Kidney (tissue), 14 donors: Measurements from ENCODE around the gene ARMC7. TPM values are rescaled to one million over a fixed set of nuclear protein-coding genes. Genes with fewer than 3 reads are reported as not detected.

Experiments
- DNase-seq, 5 donors: peaks; one replicate each; pipeline ENCODE4 v3.0.0-alpha.2; 2013 to 2020
- FAIRE-seq: peaks from 2 replicates; lab custom pipeline; 2012; peaks lifted over from hg19 to GRCh38; lab: Jason Lieb, UNC
- H3K27ac ChIP-seq, 2 donors: one replicate each; pipeline ENCODE4 v1.7.0; 2013; ENCODE audit warnings: low read depth in 2 of 2, low read length in 2 of 2, inconsistent platforms in 1 of 2
- H3K27me3 ChIP-seq: one replicate; pipeline ENCODE4 v1.7.1; 2013; ENCODE audit warnings: low read length, inconsistent platforms; ENCODE audit not compliant: control insufficient read depth, insufficient read depth
- H3K36me3 ChIP-seq, 3 donors: one replicate each; pipeline versions ENCODE4 v1.7.0 to v1.7.1; 2013; ENCODE audit warnings: low read length in 3 of 3, control low read depth in 1 of 3, inconsistent platforms in 1 of 3; ENCODE audit not compliant: insufficient read depth in 3 of 3, control insufficient read depth in 2 of 3
- H3K4me1 ChIP-seq, 3 donors: one replicate each; pipeline versions ENCODE4 v1.7.0 to v1.7.1; 2013; ENCODE audit warnings: low read length in 3 of 3, inconsistent platforms in 1 of 3, low read depth in 1 of 3; ENCODE audit not compliant: control insufficient read depth in 2 of 3, insufficient read depth in 2 of 3
- H3K4me3 ChIP-seq, 3 donors: one replicate each; pipeline versions ENCODE4 v1.7.0 to v1.8.1; 2013; ENCODE audit warnings: low read length in 3 of 3, control low read depth in 1 of 3, inconsistent platforms in 1 of 3
- H3K9ac ChIP-seq, 3 donors: one replicate each; pipeline versions ENCODE4 v1.7.0 to v1.7.1; 2013; ENCODE audit warnings: low read length in 3 of 3, control low read depth in 1 of 3, inconsistent platforms in 1 of 3
- H3K9me3 ChIP-seq, 3 donors: one replicate each; pipeline versions ENCODE4 v1.7.0 to v1.7.1; 2013; ENCODE audit warnings: low read length in 3 of 3, control low read depth in 1 of 3, inconsistent platforms in 1 of 3; ENCODE audit not compliant: control insufficient read depth in 2 of 3, insufficient read depth in 1 of 3
- intact Hi-C: fragments of 100-400 bp; cut with DNase I; formaldehyde crosslinking; loops from one replicate; pipeline ENCODE4 v1.11.1; 2022
- polyA plus RNA-seq: library from polyadenylated mRNA; stranded (reverse); fragments of 350-450 nt; fragmentation: Illumina TruSeq; extraction: RNeasy Lipid Tissue Mini Kit (QIAGEN cat#74804); gene quantifications from one replicate; pipeline ENCODE4 v1.2.3, GENCODE V29; 2014; ENCODE audit warnings: low read depth, low replicate concordance; ENCODE audit not compliant: insufficient read depth
- total RNA-seq: library from RNA; stranded (reverse); fragmentation: NEBNext Ultra II Directional; extraction: Animal tissue kit (Norgen Biotek cat#: 25700); gene quantifications from one replicate; pipeline ENCODE4 v1.2.1, GENCODE V29; 2021
- TF ChIP-seq, protein P1 (sequence below): IDR thresholded peaks from 3 replicates; pipeline ENCODE4 v1.5.1; 2012; ENCODE audit warnings: mild to moderate bottlenecking, moderate library complexity, borderline replicate concordance; ENCODE audit not compliant: insufficient read depth; ENCODE audit errors: extremely low read depth
- donor health status: control.
- donor health status: control.
- donor health status: control.
- donor health status: control.
- donor health status: control.
- donor health status: DM: yes; HTN: yes; CAD: no.
- donor health status: Normal renal cell carcinoma (clear cell type).

Gene ARMC7
- total and polyA plus RNA-seq, 2 donors from 2014 or later = 31.8 to 35.1 TPM

- Histone ChIP-seq H3K36me3 (peaks cover 0 to 4% (median 3%) of the 10 kb centered on the region in 3 donors), H3K9me3 (no peaks in the 10 kb centered on the region), H3K9ac (no peak overlapping the region), H3K4me1 (peaks cover 0 to 4% (median 0%) of the 10 kb centered on the region in 3 donors), H3K4me3 (no peak overlapping the region), H3K27me3 (no peaks in the 10 kb centered on the region), H3K27ac (no peak overlapping the region)
- FAIRE-seq = no peak
- intact Hi-C loops = no loop called here
- TF ChIP-seq, protein P1, sequence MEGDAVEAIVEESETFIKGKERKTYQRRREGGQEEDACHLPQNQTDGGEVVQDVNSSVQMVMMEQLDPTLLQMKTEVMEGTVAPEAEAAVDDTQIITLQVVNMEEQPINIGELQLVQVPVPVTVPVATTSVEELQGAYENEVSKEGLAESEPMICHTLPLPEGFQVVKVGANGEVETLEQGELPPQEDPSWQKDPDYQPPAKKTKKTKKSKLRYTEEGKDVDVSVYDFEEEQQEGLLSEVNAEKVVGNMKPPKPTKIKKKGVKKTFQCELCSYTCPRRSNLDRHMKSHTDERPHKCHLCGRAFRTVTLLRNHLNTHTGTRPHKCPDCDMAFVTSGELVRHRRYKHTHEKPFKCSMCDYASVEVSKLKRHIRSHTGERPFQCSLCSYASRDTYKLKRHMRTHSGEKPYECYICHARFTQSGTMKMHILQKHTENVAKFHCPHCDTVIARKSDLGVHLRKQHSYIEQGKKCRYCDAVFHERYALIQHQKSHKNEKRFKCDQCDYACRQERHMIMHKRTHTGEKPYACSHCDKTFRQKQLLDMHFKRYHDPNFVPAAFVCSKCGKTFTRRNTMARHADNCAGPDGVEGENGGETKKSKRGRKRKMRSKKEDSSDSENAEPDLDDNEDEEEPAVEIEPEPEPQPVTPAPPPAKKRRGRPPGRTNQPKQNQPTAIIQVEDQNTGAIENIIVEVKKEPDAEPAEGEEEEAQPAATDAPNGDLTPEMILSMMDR = no peak
- no peak for DNase-seq
Observed at GRCh38 chr17:75147878-75148546, 38.2 kb downstream of the ARMC7 start.

- TF ChIP-seq, protein P1 = no peak
- DNase-seq (peak in 2 of 5 donors; percentile 61 to 67), FAIRE-seq (no peak)
- Histone ChIP-seq H3K4me1 (peaks cover 0 to 9% (median 5%) of the 10 kb centered on the region in 3 donors), H3K4me3 (no peak overlapping the region), H3K9ac (no peak overlapping the region), H3K9me3 (no peaks in the 10 kb centered on the region), H3K27me3 (no peaks in the 10 kb centered on the region), H3K27ac (no peak overlapping the region), H3K36me3 (no peaks in the 10 kb centered on the region)
- intact Hi-C loops = no loop called here
Observed at GRCh38 chr17:75151930-75152329, 42.2 kb downstream of the ARMC7 start.

DNA sequence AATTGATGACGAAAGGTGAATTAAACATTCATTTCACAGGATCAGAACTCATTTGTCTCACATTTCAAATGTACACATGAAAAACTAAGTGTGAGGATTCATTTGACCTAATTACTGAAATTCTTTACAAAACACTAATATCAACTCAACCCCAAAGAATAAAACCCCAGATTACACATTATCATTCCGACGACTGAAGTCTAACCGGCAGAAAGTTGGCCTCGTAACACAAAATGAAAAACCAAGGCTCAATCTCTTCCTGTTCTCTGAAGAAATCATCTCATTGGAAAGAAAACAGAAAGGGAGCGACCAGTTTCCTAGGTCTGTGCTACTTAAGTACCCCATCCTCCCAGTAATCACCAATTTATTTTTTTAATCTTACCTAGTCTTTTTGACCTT is 42.8 kb downstream of the ARMC7 start:
- Histone ChIP-seq H3K4me3 (peak overlapping the region in 1 of 3 donors; percentile 67), H3K9me3 (no peaks in the 10 kb centered on the region), H3K36me3 (no peaks in the 10 kb centered on the region), H3K27me3 (no peaks in the 10 kb centered on the region), H3K9ac (peak overlapping the region in 1 of 3 donors; percentile 1), H3K4me1 (peaks cover 0 to 9% (median 5%) of the 10 kb centered on the region in 3 donors), H3K27ac (no peak overlapping the region)
- DNase-seq (peak in 1 of 5 donors; percentile 18), FAIRE-seq (no peak)
- intact Hi-C loops = no loop called here
- TF ChIP-seq, protein P1 = no peak
